ENCODE data around the gene C10orf105. TPM values are rescaled to one million over a fixed set of nuclear protein-coding genes. Genes with fewer than 3 reads are reported as not detected.
A peak's percentile ranks its signal among the peaks of the same experiment; 100 is the strongest.

Gene C10orf105
- total and polyA plus RNA-seq, 2 of the 8 experiments (the other 6 are each of a cell fraction or from before 2014, with no cell fraction given): 0.71 to 0.73 TPM

DNA sequence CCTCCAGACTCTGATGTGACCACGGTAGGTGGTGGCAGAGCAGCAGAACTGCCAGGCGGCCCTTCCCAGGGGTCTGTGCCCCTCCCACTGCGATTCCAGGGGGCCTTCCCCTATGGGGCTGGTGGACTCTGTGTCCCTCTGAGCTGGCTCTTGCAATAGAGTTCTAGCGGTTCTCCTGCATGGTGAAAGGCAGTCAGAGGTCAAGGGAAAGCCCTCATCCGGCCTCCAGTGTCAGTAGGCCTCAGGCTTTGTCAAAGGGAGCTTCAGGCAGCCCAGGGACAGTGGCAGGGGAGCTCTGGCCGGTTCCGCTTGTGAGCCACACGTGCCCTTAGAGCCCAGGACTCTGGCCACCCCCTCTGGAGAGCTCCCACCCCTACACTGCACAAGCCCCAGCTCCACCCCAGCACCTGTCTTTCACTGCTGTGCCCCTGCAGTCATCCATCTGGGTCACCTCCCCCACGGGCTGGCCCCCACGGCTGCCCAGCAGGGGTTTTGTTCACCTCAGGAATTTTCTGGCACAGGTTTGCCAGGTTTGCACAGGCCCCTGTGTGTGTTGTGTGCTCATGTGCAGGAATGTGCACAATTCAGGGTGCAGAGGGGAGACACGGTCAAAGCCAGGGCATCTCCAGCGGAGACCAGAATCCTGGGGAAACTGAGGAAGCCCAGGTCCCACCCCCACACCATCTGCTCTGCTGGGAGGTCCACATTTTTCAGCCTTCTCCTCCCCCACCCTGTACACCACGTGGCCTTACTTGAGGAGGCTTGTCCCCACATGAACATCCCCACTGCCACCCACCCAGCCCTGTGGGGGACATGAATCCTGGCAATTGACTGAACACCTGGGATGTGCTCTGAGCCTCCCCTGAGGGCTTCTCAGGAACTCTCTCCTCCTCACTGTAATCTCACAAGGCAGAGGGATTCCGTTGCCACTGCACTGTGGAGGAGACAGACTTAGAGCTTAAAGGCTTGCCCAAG, 23.8 kb downstream of the C10orf105 start:
- Histone ChIP-seq H3K36me3 (ENCODE audit: control insufficient read depth in 2 of 4, insufficient read depth in 4 of 4, low read length in 3 of 4) (no peaks in the 10 kb centered on the region), H4K91ac (replicated peaks; ENCODE audit: insufficient read length, low read length) (no peak overlapping the region), H3K9ac (replicated peaks in 1 of 4; ENCODE audit: extremely low read depth in 1 of 4, low read depth in 3 of 4, low read length in 3 of 4) (no peak overlapping the region), H3K4me2 (ENCODE audit: insufficient read depth in 1 of 2, low read depth in 2 of 2, low read length in 2 of 2) (no peak overlapping the region), H4K20me1 (replicated peaks in 1 of 2; ENCODE audit: control insufficient read depth in 1 of 2, insufficient read depth in 2 of 2, low read length in 2 of 2) (no peaks in the 10 kb centered on the region), H3K56ac (replicated peaks; ENCODE audit: insufficient read length, low read depth, low read length) (no peak overlapping the region), H3K14ac (ENCODE audit: insufficient read length) (no peak overlapping the region), H3K23ac (ENCODE audit: insufficient read length) (no peak overlapping the region), H3K27me3 (replicated peaks in 1 of 4; ENCODE audit: control insufficient read depth in 3 of 4, extremely low read depth in 1 of 4, insufficient read depth in 3 of 4, low read length in 3 of 4) (no peaks in the 10 kb centered on the region; a peak in 1 of 7 replicates), H2AK5ac (ENCODE audit: low read depth, low read length) (0 out of 2 replicates have a peak overlapping the region, but pooled peaks have one; percentile 44), H3K79me2 (ENCODE audit: control insufficient read depth in 1 of 2, insufficient read depth in 2 of 2, low read length in 2 of 2) (no peaks in the 10 kb centered on the region), H3K18ac (ENCODE audit: extremely low read depth, low read length) (no peak overlapping the region), H3K23me2 (ENCODE audit: low read depth, low read length) (no peaks in the 10 kb centered on the region), H2BK120ac (replicated peaks; ENCODE audit: low read depth, low read length) (no peak overlapping the region), H4K8ac (ENCODE audit: extremely low read depth, insufficient read depth, low read length) (no peak overlapping the region), H3K79me1 (ENCODE audit: low read depth, low read length) (no peaks in the 10 kb centered on the region), H3K4me1 (replicated peaks in 1 of 4; ENCODE audit: control insufficient read depth in 3 of 4, insufficient read depth in 4 of 4, low read length in 3 of 4) (no peaks in the 10 kb centered on the region; a peak in 1 of 7 replicates), H2AFZ (ENCODE audit: low read length) (no peak overlapping the region), H3K9me3 (ENCODE audit: insufficient read depth in 2 of 2, low read depth in 1 of 2, low read length in 1 of 2) (0 out of 4 replicates have a peak, but pooled peaks cover 0 to 7% of the 10 kb centered on the region in 2 experiments), H2BK5ac (ENCODE audit: low read depth, low read length) (no peak overlapping the region), H3K4me3 (ENCODE audit: extremely low read depth in 1 of 4, insufficient read depth in 2 of 4, low read depth in 3 of 4, low read length in 4 of 4) (no peak overlapping the region), H3K4ac (replicated peaks; ENCODE audit: insufficient read length, low read depth, low read length) (no peak overlapping the region), H2BK20ac (ENCODE audit: low read length) (no peak overlapping the region), H2BK12ac (ENCODE audit: low read depth, low read length) (peak overlapping the region; percentile 50; the same call in 1 of the 2 replicates), H2BK15ac (ENCODE audit: low read length) (peak overlapping the region; percentile 49; the same call in 1 of the 2 replicates), H4K5ac (ENCODE audit: insufficient read length, low read depth, low read length) (no peak overlapping the region), H3K27ac (ENCODE audit: low read depth, low read length) (no peak overlapping the region)
- ChIA-PET POLR2A (ENCODE audit: partially characterized antibody) (interaction anchor here (0.6 to 1.9 kb wide), 6 partner anchors 11 to 377 kb away, joined by 3 to 5 read pairs (median 3); partner anchors contain the start of gene SLC29A3), CTCF (ENCODE audit: partially characterized antibody) (interaction anchor here (0.6 to 11.1 kb wide), 70 partner anchors 10 to 389 kb away, joined by 3 to 169 read pairs (median 5); partner anchors contain the start of genes C10orf105, CDH23, SLC29A3 and VSIR)
- TF ChIP-seq NRF1 (IDR thresholded peaks at IDR 0.05; ENCODE audit: low read depth, low read length): no peak
- TF ChIP-seq RNF2 (IDR thresholded peaks at IDR 0.05; ENCODE audit: borderline replicate concordance, low read depth, low read length, missing control alignments, poor library complexity, severe bottlenecking): no peak
- no peak for TF ChIP-seq BCL11A (IDR thresholded peaks at IDR 0.05; ENCODE audit: low read depth in 2 of 2, low read length in 2 of 2)
- TF ChIP-seq GABPA (IDR thresholded peaks at IDR 0.05; ENCODE audit: borderline replicate concordance, insufficient read depth, low read length): no peak
- TF ChIP-seq CBX8 (IDR thresholded peaks at IDR 0.05; ENCODE audit: borderline replicate concordance, low read depth, low read length): no peak
- TF ChIP-seq, protein P1, sequence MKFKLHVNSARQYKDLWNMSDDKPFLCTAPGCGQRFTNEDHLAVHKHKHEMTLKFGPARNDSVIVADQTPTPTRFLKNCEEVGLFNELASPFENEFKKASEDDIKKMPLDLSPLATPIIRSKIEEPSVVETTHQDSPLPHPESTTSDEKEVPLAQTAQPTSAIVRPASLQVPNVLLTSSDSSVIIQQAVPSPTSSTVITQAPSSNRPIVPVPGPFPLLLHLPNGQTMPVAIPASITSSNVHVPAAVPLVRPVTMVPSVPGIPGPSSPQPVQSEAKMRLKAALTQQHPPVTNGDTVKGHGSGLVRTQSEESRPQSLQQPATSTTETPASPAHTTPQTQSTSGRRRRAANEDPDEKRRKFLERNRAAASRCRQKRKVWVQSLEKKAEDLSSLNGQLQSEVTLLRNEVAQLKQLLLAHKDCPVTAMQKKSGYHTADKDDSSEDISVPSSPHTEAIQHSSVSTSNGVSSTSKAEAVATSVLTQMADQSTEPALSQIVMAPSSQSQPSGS (IDR thresholded peaks at IDR 0.05; ENCODE audit: low read length): no peak
- WGBS, 2 experiments (ENCODE audit: extremely low coverage in 1 of 2, insufficient coverage in 1 of 2, insufficient read length in 1 of 2, insufficient replicate concordance in 2 of 2, low coverage in 1 of 2, low lambda C conversion rate in 2 of 2, missing lambda C conversion rate in 1 of 2): 88% methylated on average over 13 of the region's 14 CpGs; no CpG with 5 or more reads in 1 of the 2 experiments
- FAIRE-seq (no peak), DNase-seq (ENCODE audit: low read depth in 1 of 2, low spot score in 2 of 2) (no peak)
